Endothelial cell of umbilical vein (primary cell): ENCODE data around the gene FAM227B. TPM values are rescaled to one million over a fixed set of nuclear protein-coding genes. Genes with fewer than 3 reads are reported as not detected.

Experiments
- BruUV-seq: library from RNA; stranded (reverse); fragments of 400-500 nt; replicated peaks from 2 replicates; lab custom pipeline; 2021; lab: Mats Ljungman, UMichigan
- CTCF ChIA-PET: fragments of 300-600, 350-600 bp; sonication (Branson Sonifier 250); formaldehyde crosslinking; loops from one replicate; lab custom pipeline; 2021; ENCODE audit warnings: antibody characterized with exemption, inconsistent platforms; lab: Charles Lee
- POLR2A ChIA-PET: fragments of 300-600, 350-600 bp; sonication (Branson Sonifier 250); formaldehyde crosslinking; loops from one replicate; lab custom pipeline; 2021; ENCODE audit warnings: antibody characterized with exemption, inconsistent platforms; lab: Charles Lee
- DNase-seq: peaks from one replicate; pipeline ENCODE4 v3.0.0-alpha.2; 2011; ENCODE audit warnings: low read depth, low spot score
- FAIRE-seq: peaks from 2 replicates; lab custom pipeline; 2011; peaks lifted over from hg19 to GRCh38; lab: Jason Lieb, UNC
- H2AFZ ChIP-seq: 2 replicates; pipeline ENCODE4 v1.6.0; 2012; ENCODE audit warnings: low read depth, low read length, control low read depth, inconsistent platforms
- H3K27ac ChIP-seq: 2 replicates; pipeline ENCODE4 v1.5.1; 2011; ENCODE audit warnings: low read depth, mild to moderate bottlenecking, control low read depth, low read length, moderate library complexity; ENCODE audit not compliant: insufficient read depth
- H3K27me3 ChIP-seq, 2 experiments: 2 replicates each; pipeline versions ENCODE4 v1.6.0 to v1.6.1; 2011; ENCODE audit warnings: low read length in 2 of 2, mixed read lengths in 1 of 2; ENCODE audit not compliant: control insufficient read depth in 2 of 2, insufficient read depth in 2 of 2
- H3K36me3 ChIP-seq, 2 experiments: 2 replicates in 1 of 2; 3 replicates in 1 of 2; pipeline ENCODE4 v1.5.1; 2011; ENCODE audit warnings: low read length in 2 of 2, mild to moderate bottlenecking in 1 of 2, moderate library complexity in 1 of 2; ENCODE audit not compliant: control insufficient read depth in 2 of 2, insufficient read depth in 2 of 2; ENCODE audit errors: extremely low read depth in 1 of 2
- H3K4me1 ChIP-seq: 3 replicates; pipeline ENCODE4 v1.5.1; 2011; ENCODE audit warnings: mild to moderate bottlenecking, low read length; ENCODE audit not compliant: control insufficient read depth, insufficient read depth; ENCODE audit errors: extremely low read depth
- H3K4me2 ChIP-seq: 2 replicates; pipeline ENCODE4 v1.6.1; 2011; ENCODE audit warnings: low read length, control low read depth, mixed read lengths; ENCODE audit not compliant: insufficient read depth
- H3K4me3 ChIP-seq, 3 experiments: fragments of 200-600 bp in 1 of 3; sonication (generic), shearing (Covaris generic) in 1 of 3; replicated peaks in 1 of 3; 2 replicates each; pipeline ENCODE4 v1.5.1; 2011 to 2016; ENCODE audit warnings: control low read depth in 3 of 3, low read length in 3 of 3, mild to moderate bottlenecking in 2 of 3, inconsistent platforms in 1 of 3, low read depth in 1 of 3, moderate library complexity in 1 of 3; ENCODE audit not compliant: insufficient read depth in 1 of 3
- H3K79me2 ChIP-seq: 2 replicates; pipeline ENCODE4 v1.6.0; 2012; ENCODE audit warnings: low read length, inconsistent platforms; ENCODE audit not compliant: control insufficient read depth, insufficient read depth
- H3K9ac ChIP-seq: replicated peaks from 2 replicates; pipeline ENCODE3; 2011; ENCODE audit warnings: low read length, control low read depth; ENCODE audit not compliant: insufficient read depth; ENCODE audit errors: extremely low read depth
- H3K9me1 ChIP-seq: replicated peaks from 3 replicates; pipeline ENCODE4 v1.6.0; 2011; ENCODE audit warnings: mild to moderate bottlenecking, low read length; ENCODE audit not compliant: control insufficient read depth, insufficient read depth; ENCODE audit errors: extremely low read depth
- H3K9me3 ChIP-seq: replicated peaks from 2 replicates; pipeline ENCODE4 v1.5.1; 2012; ENCODE audit warnings: low read length, inconsistent platforms; ENCODE audit not compliant: control insufficient read depth, insufficient read depth
- H4K20me1 ChIP-seq: replicated peaks from 2 replicates; pipeline ENCODE3; 2011; ENCODE audit warnings: mild to moderate bottlenecking, low read length; ENCODE audit not compliant: control insufficient read depth, insufficient read depth; ENCODE audit errors: extremely low read depth
- CTCF ChIP-seq, 2 donors: IDR thresholded peaks; 1 replicate in 1 of 2; 2 replicates in 1 of 2; pipeline ENCODE4 v1.5.1; 2011; ENCODE audit warnings: low read length in 2 of 2, mild to moderate bottlenecking in 2 of 2, moderate library complexity in 2 of 2, control low read depth in 1 of 2, inconsistent platforms in 1 of 2, low read depth in 1 of 2; ENCODE audit not compliant: insufficient read depth in 1 of 2; ENCODE audit errors: extremely low read depth in 1 of 2
- EZH2 ChIP-seq: IDR thresholded peaks from 2 replicates; pipeline ENCODE4 v1.6.1; 2012; ENCODE audit warnings: borderline replicate concordance, low read depth, mild to moderate bottlenecking, moderate library complexity, low read length, inconsistent platforms; ENCODE audit not compliant: severe bottlenecking
- FOS ChIP-seq: IDR thresholded peaks from 2 replicates; pipeline ENCODE4 v1.6.1; 2011; ENCODE audit warnings: mild to moderate bottlenecking, low read length, moderate library complexity, borderline replicate concordance; ENCODE audit not compliant: insufficient read depth
- GATA2 ChIP-seq: IDR thresholded peaks from 2 replicates; pipeline ENCODE4 v1.7.0; 2011; ENCODE audit warnings: low read depth, mild to moderate bottlenecking, moderate library complexity, mixed read lengths, low read length; ENCODE audit not compliant: insufficient read length, insufficient read depth
- JUN ChIP-seq: IDR thresholded peaks from 2 replicates; pipeline ENCODE4 v1.6.1; 2011; ENCODE audit warnings: borderline replicate concordance, low read depth; ENCODE audit not compliant: insufficient read length, insufficient read depth
- MAX ChIP-seq: IDR thresholded peaks from 2 replicates; pipeline ENCODE4 v1.6.1; 2011; ENCODE audit not compliant: insufficient read depth, insufficient read length
- MYC ChIP-seq: IDR thresholded peaks from one replicate; pipeline ENCODE4 v1.6.1; 2011; ENCODE audit warnings: mild to moderate bottlenecking, low read depth, low read length
- POLR2A ChIP-seq: IDR thresholded peaks from 2 replicates; pipeline ENCODE4 v1.6.1; 2012; ENCODE audit warnings: low read depth, mild to moderate bottlenecking, control low read depth, low read length
- POLR2AphosphoS5 ChIP-seq: IDR thresholded peaks from 2 replicates; pipeline ENCODE4 v1.6.1; 2012; ENCODE audit warnings: low read depth, mild to moderate bottlenecking, control low read depth, low read length, moderate library complexity; ENCODE audit not compliant: insufficient read depth
- dilution Hi-C: fragments of 300-500 bp; cut with MboI; formaldehyde crosslinking; loops from one replicate; pipeline ENCODE4 v1.15.0; 2019; ENCODE audit warnings: low sequenced_read_pairs; ENCODE audit not compliant: extremely low pct_ligation_motif_present
- intact Hi-C: fragments of 100-400 bp; cut with micrococcal nuclease; formaldehyde crosslinking; loops from one replicate; pipeline ENCODE4 v1.10.0; 2022
- polyA plus RNA-seq, 4 experiments: library from polyadenylated mRNA; depleted of rRNA in 3 of 4; stranded (reverse) in 3 of 4; unstranded in 1 of 4; fragments of >200 nt; gene quantifications; 2 replicates each; pipeline versions ENCODE4 v1.2.1 to v1.2.3, GENCODE V29; 2011 to 2012; ENCODE audit warnings: missing spikeins in 1 of 4
- total RNA-seq: library from RNA; stranded (reverse); gene quantifications from 2 replicates; pipeline ENCODE4 v1.2.3, GENCODE V29; 2021

FAM227B gene
- total and polyA plus RNA-seq, 2 donors (not counting 3 experiments of a cell fraction or from before 2014, with no cell fraction given), result 1.5 to 1.8 TPM

- TF ChIP-seq GATA2 (no peak), MYC (no peak), CTCF (IDR thresholded peaks at IDR 0.05; ENCODE audit: extremely low read depth in 1 of 2, insufficient read depth in 1 of 2, low read depth in 1 of 2, low read length in 2 of 2) (no peak), EZH2 (no peak), JUN (no peak), MAX (no peak), POLR2A (no peak), POLR2AphosphoS5 (no peak), FOS (no peak)
- no peaks in the 10 kb centered on the region for H3K9me3 ChIP-seq
- no peak within 1 kb of the TSS for H2AFZ ChIP-seq
- H4K20me1 ChIP-seq, result no peaks in the 10 kb centered on the region
- peak within 1 kb of the TSS in 1 of 3 experiments; percentile 9 for H3K4me3 ChIP-seq
- peaks cover 2% of the 10 kb centered on the region for H3K4me1 ChIP-seq
- no peaks in the 10 kb centered on the region for H3K9me1 ChIP-seq
- POLR2A ChIA-PET, result no interaction called here
- no peaks in the 10 kb centered on the region for H3K36me3 ChIP-seq
- H3K27ac ChIP-seq, result no peak within 1 kb of the TSS
- H3K9ac ChIP-seq, result no peak within 1 kb of the TSS
- H3K4me2 ChIP-seq, result peak within 1 kb of the TSS; percentile 47
- BruUV-seq, result no TSS peak
- CTCF ChIA-PET, result interaction anchor here (0.6 to 5.8 kb wide), 26 partner anchors 9 to 722 kb away, joined by 3 to 282 read pairs (median 4); partner anchors contain the start of genes CEP152 and GALK2
- dilution Hi-C loops (no loop called here), intact Hi-C loops (loop anchor here (5.0 kb wide), 1 partner anchor 724 kb away; no protein-coding TSS in a partner anchor)
- H3K27me3 ChIP-seq, result peaks cover 0 to 9% of the 10 kb centered on the region in 2 experiments
- FAIRE-seq (no peak), DNase-seq (no peak)
- H3K79me2 ChIP-seq, result no peaks in the 10 kb centered on the region
These were observed 197.6 kb downstream of the FAM227B start, which contains the start of gene FGF7 for GRCh38 chr15:49423021-49423420. TSS of gene FGF7 (plus strand) at chr15:49423242. CDS start at chr15:49424298, 1,056 bp downstream.
